K562 (cell line): ENCODE results near the gene KRT80. TPM values are rescaled to one million over a fixed set of nuclear protein-coding genes. Genes with fewer than 3 reads are reported as not detected.

Experiments
- ATAC-seq: fragments of 200-7000 bp; cut with Tn5 transposase; 3 replicates; pipeline ENCODE4 v1.9.1; 2020; ENCODE audit warnings: moderate library complexity
- BruUV-seq: library from RNA; stranded (reverse); fragments of 400-500 nt; replicated peaks from 2 replicates; lab custom pipeline; 2021; lab: Mats Ljungman, UMichigan
- CTCF ChIA-PET: fragments of 300-600 bp; formaldehyde crosslinking; extraction: SDS; loops from one replicate; lab custom pipeline; 2021; ENCODE audit warnings: low intra/inter-chr PET ratio; lab: Yijun Ruan, JAX
- POLR2A ChIA-PET: fragments of 300-600, 350-650 bp; sonication (Branson Sonifier 250); formaldehyde crosslinking; extraction: SDS; loops from one replicate; lab custom pipeline; 2021; ENCODE audit warnings: antibody characterized with exemption, inconsistent platforms; lab: Yijun Ruan, JAX
- DNase-seq, 4 experiments: peaks; one replicate each; pipeline versions ENCODE4 v3.0.0 to v3.0.0-alpha.2; 2011 to 2018; ENCODE audit warnings: low spot score in 3 of 4, mixed read lengths in 3 of 4; ENCODE audit errors: extremely low read depth in 1 of 4
- FAIRE-seq: peaks from 2 replicates; lab custom pipeline; 2011; peaks lifted over from hg19 to GRCh38; lab: Jason Lieb, UNC
- H2AFZ ChIP-seq: 2 replicates; pipeline ENCODE4 v1.6.0; 2011; ENCODE audit warnings: low read depth, low read length, control low read depth, inconsistent platforms
- H3K27ac ChIP-seq: fragments of 200-600 bp; 3 replicates; pipeline ENCODE4 v1.8.0; 2011; ENCODE audit warnings: low read depth, mild to moderate bottlenecking, control low read depth, inconsistent platforms, low read length, moderate library complexity, mixed read lengths; ENCODE audit errors: extremely low read depth
- H3K27me3 ChIP-seq, 2 experiments: fragments of 300-600 bp in 1 of 2; 2 replicates in 1 of 2; 3 replicates in 1 of 2; pipeline versions ENCODE4 v1.6.0 to v1.8.0; 2011; ENCODE audit warnings: inconsistent platforms in 2 of 2, low read length in 2 of 2, mild to moderate bottlenecking in 1 of 2, mixed read lengths in 1 of 2, moderate library complexity in 1 of 2; ENCODE audit not compliant: control insufficient read depth in 2 of 2, insufficient read depth in 2 of 2
- H3K36me3 ChIP-seq: fragments of 300-600 bp; 3 replicates; pipeline ENCODE4 v1.8.0; 2011; ENCODE audit warnings: mild to moderate bottlenecking, low read length, inconsistent platforms; ENCODE audit not compliant: control insufficient read depth, insufficient read depth
- H3K4me1 ChIP-seq, 2 experiments: fragments of 200-600 bp in 1 of 2; replicated peaks in 1 of 2; 2 replicates in 1 of 2; 3 replicates in 1 of 2; pipeline versions ENCODE4 v1.5.1 to v1.8.0; 2011; ENCODE audit warnings: inconsistent platforms in 2 of 2, low read length in 2 of 2, mild to moderate bottlenecking in 1 of 2, mixed read lengths in 1 of 2, moderate library complexity in 1 of 2; ENCODE audit not compliant: control insufficient read depth in 2 of 2, insufficient read depth in 2 of 2
- H3K4me2 ChIP-seq: 2 replicates; pipeline ENCODE4 v1.6.1; 2011; ENCODE audit warnings: low read length, control low read depth, inconsistent platforms, mixed read lengths; ENCODE audit not compliant: insufficient read depth
- H3K4me3 ChIP-seq: fragments of 200-600 bp; sonication (generic), shearing (Covaris generic); 2 replicates; pipeline ENCODE4 v1.5.1; 2016; ENCODE audit warnings: control low read depth, inconsistent platforms
- H3K79me2 ChIP-seq: fragments of 200-600 bp; 3 replicates; pipeline ENCODE4 v1.8.0; 2011; ENCODE audit warnings: low read length, inconsistent platforms; ENCODE audit not compliant: control insufficient read depth, insufficient read depth
- H3K9ac ChIP-seq, 2 experiments: 2 replicates each; pipeline versions ENCODE4 v1.6.0 to v1.6.1; 2011; ENCODE audit warnings: low read depth in 2 of 2, low read length in 2 of 2, control low read depth in 1 of 2, inconsistent platforms in 1 of 2, mild to moderate bottlenecking in 1 of 2, mixed read lengths in 1 of 2; ENCODE audit not compliant: insufficient read depth in 1 of 2
- H3K9me1 ChIP-seq: one replicate; pipeline ENCODE4 v1.6.0; 2011; ENCODE audit warnings: inconsistent platforms, mild to moderate bottlenecking, low read length, moderate library complexity; ENCODE audit not compliant: control insufficient read depth, insufficient read depth
- H3K9me3 ChIP-seq: replicated peaks from 2 replicates; pipeline ENCODE4 v1.5.1; 2011; ENCODE audit warnings: low read depth, low read length, inconsistent platforms; ENCODE audit not compliant: control insufficient read depth, insufficient read depth
- H4K20me1 ChIP-seq: replicated peaks from 2 replicates; pipeline ENCODE4 v1.6.1; 2011; ENCODE audit warnings: low read length, inconsistent platforms, mixed read lengths; ENCODE audit not compliant: control insufficient read depth, insufficient read depth
- FOSL1 ChIP-seq: fragments of 200-800 bp; sonication (Bioruptor generic); conservative IDR thresholded peaks from 2 replicates; pipeline ENCODE4 v1.6.1; 2016; ENCODE audit warnings: missing genetic modification characterization, missing compliant biosample characterization
- HDAC8 ChIP-seq: fragments of 450-650 bp; IDR thresholded peaks from 2 replicates; pipeline ENCODE4 v1.6.1; 2016; ENCODE audit warnings: mild to moderate bottlenecking, missing genetic modification characterization, moderate library complexity, missing compliant biosample characterization
- HNRNPH1 ChIP-seq: fragments of 200-400 bp; formaldehyde crosslinking; optimal IDR thresholded peaks from 2 replicates; pipeline ENCODE3; 2017; ENCODE audit warnings: low read depth, mild to moderate bottlenecking, low read length, moderate library complexity
- RBBP5 ChIP-seq: fragments of 200-600 bp; sonication (generic); IDR thresholded peaks from 2 replicates; pipeline ENCODE4 v1.6.1; 2012; ENCODE audit warnings: borderline replicate concordance, mild to moderate bottlenecking, low read length, control low read depth, inconsistent platforms; ENCODE audit not compliant: insufficient read depth, poor library complexity, severe bottlenecking
- ZNF57 ChIP-seq: fragments of 450-650 bp; formaldehyde crosslinking; IDR thresholded peaks from 2 replicates; pipeline ENCODE4 v1.4.0; 2020; ENCODE audit warnings: mild to moderate bottlenecking, moderate library complexity
- WGBS: fragments of 100-300 bp; shearing (Covaris generic); methylation state at CpG from one replicate; pipeline ENCODE4 v1.1.6; 2016; ENCODE audit warnings: low coverage, mixed read lengths; ENCODE audit not compliant: insufficient coverage; ENCODE audit errors: missing lambda C conversion rate; 5-methylcytosine and 5-hydroxymethylcytosine counted together
- in situ Hi-C: fragments of 300-500 bp; cut with MboI; formaldehyde crosslinking; loops from 4 replicates; pipeline ENCODE4 v1.15.0; 2018; ENCODE audit warnings: inconsistent platforms, mixed read lengths
- intact Hi-C: fragments of 100-400 bp; cut with micrococcal nuclease; formaldehyde crosslinking; loops from 2 replicates; pipeline ENCODE4 v1.14.2; 2022
- polyA plus RNA-seq, 8 experiments: library from polyadenylated mRNA; depleted of rRNA in 4 of 8; stranded (reverse) in 5 of 8; unstranded in 3 of 8; fragments of >200 nt; fragmentation: Nextera tagmentation in 2 of 8; fragmentation: Illumina TruSeq in 1 of 8; extraction: Ambion mirVana in 2 of 8; extraction: Trizol in 1 of 8; gene quantifications; 2 replicates each; pipeline versions ENCODE4 v1.2.1 to v1.2.3, GENCODE V29; 2011 to 2014; ENCODE audit warnings: inconsistent platforms in 1 of 8, missing spikeins in 1 of 8
- total RNA-seq, 7 experiments: library from RNA; depleted of rRNA in 6 of 7; stranded (reverse); fragments of >200 nt in 6 of 7; fragmentation: Illumina TruSeq in 2 of 7; extraction: Trizol in 2 of 7; gene quantifications; 2 replicates each; pipeline versions ENCODE4 v1.2.1 to v1.2.3, GENCODE V29; 2011 to 2021; ENCODE audit warnings: low replicate concordance in 1 of 7

Gene KRT80
- total and polyA plus RNA-seq, 9 of the 15 experiments (the other 6 are each of a cell fraction or from before 2014, with no cell fraction given), result not detected

DNA sequence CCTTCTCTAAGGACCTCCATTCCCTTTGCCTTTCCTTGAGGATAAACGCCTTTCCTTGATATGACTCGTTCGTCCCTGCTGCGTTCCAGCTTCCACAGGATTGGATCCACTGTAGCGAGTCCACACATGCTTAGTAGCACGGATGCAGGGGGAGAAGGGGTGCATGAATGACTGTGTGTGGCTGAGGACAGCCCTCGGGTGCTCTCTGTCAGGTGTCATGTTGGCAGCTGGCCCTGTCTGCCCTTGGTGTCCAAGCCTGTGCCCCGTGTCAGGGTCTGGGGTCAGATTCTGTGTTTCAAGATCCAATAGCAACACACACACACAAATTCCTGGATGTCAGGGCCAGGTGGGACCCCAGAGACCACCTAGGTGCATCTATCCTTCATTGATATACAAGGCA lies 17.5 kb upstream of the KRT80 start:
- no peaks in the 10 kb centered on the region for H3K36me3 ChIP-seq
- peaks cover 12 to 55% of the 10 kb centered on the region in 2 experiments; a peak in 4 of 5 replicates for H3K27me3 ChIP-seq
- H3K9me3 ChIP-seq, result no peaks in the 10 kb centered on the region
- H3K79me2 ChIP-seq, result no peaks in the 10 kb centered on the region
- peaks cover 24% of the 10 kb centered on the region for H4K20me1 ChIP-seq
- POLR2A ChIA-PET, result no interaction called here
- no peak for DNase-seq
- ATAC-seq, result no peak
- no peak overlapping the region for H3K9ac ChIP-seq
- in situ Hi-C loops (no loop called here), intact Hi-C loops (no loop called here)
- WGBS, result 0% methylated on average over 8 of the region's 8 CpGs
- H3K27ac ChIP-seq, result no peak overlapping the region
- H3K4me1 ChIP-seq, result no peaks in the 10 kb centered on the region
- H3K4me3 ChIP-seq, result no peak overlapping the region
- H3K4me2 ChIP-seq, result no peak overlapping the region
- no TSS peak for BruUV-seq
- no peak for TF ChIP-seq FOSL1 (tag)
- TF ChIP-seq HDAC8, result no peak
- TF ChIP-seq HNRNPH1, result no peak
- no peak for TF ChIP-seq ZNF57 (CRISPR knock-in tag)
- no peak for TF ChIP-seq RBBP5
- H3K9me1 ChIP-seq, result peaks cover 4% of the 10 kb centered on the region
- CTCF ChIA-PET, result no interaction called here
- no peak overlapping the region for H2AFZ ChIP-seq
- no peak for FAIRE-seq
